OCI-LY1 (cell line): Measurements from ENCODE around the gene ZHX3.
A peak's percentile ranks its signal among the peaks of the same experiment; 100 is the strongest.

Source experiments
- H2AFZ ChIP-seq: fragments of 200-600 bp; sonication (generic), shearing (Covaris generic); 2 replicates; pipeline ENCODE4 v1.6.0; 2014; ENCODE audit warnings: antibody characterized with exemption, mild to moderate bottlenecking, low read length
- H3F3A ChIP-seq: fragments of 200-600 bp; sonication (generic), shearing (Covaris generic); 2 replicates; pipeline ENCODE4 v1.6.0; 2014; ENCODE audit warnings: mild to moderate bottlenecking, antibody characterized with exemption, low read length, moderate library complexity; ENCODE audit not compliant: insufficient read depth
- H3K27ac ChIP-seq: fragments of 200-600 bp; sonication (generic); 2 replicates; pipeline ENCODE4 v1.5.1; 2014; ENCODE audit warnings: low read length, mixed run types, mild to moderate bottlenecking, low read depth; ENCODE audit not compliant: poor library complexity, severe bottlenecking
- H3K27me3 ChIP-seq: fragments of 200-600 bp; sonication (generic); 2 replicates; pipeline ENCODE4 v1.6.0; 2014; ENCODE audit warnings: antibody characterized with exemption, mild to moderate bottlenecking, low read length, moderate library complexity; ENCODE audit not compliant: insufficient read depth
- H3K36me3 ChIP-seq: fragments of 200-600 bp; sonication (generic); 2 replicates; pipeline ENCODE4 v1.6.1; 2014; ENCODE audit warnings: mild to moderate bottlenecking, antibody characterized with exemption, low read length, moderate library complexity, mixed read lengths; ENCODE audit not compliant: insufficient read depth
- H3K4me1 ChIP-seq: fragments of 200-600 bp; sonication (generic); 2 replicates; pipeline ENCODE4 v1.5.1; 2014; ENCODE audit warnings: mild to moderate bottlenecking, low read length, moderate library complexity; ENCODE audit not compliant: insufficient read depth, severe bottlenecking
- H3K4me2 ChIP-seq: fragments of 200-600 bp; sonication (generic), shearing (Covaris generic); 2 replicates; pipeline ENCODE4 v1.6.1; 2014; ENCODE audit warnings: low read length
- H3K4me3 ChIP-seq: fragments of 200-600 bp; sonication (generic); 2 replicates; pipeline ENCODE4 v1.5.1; 2014; ENCODE audit warnings: low read length, low read depth, mild to moderate bottlenecking, mixed read lengths; ENCODE audit not compliant: poor library complexity, severe bottlenecking
- H3K79me2 ChIP-seq: fragments of 200-600 bp; shearing (Covaris generic); 2 replicates; pipeline ENCODE4 v1.6.1; 2016; ENCODE audit warnings: mixed run types, low read length, mixed read lengths; ENCODE audit not compliant: insufficient read depth
- H3K9ac ChIP-seq: fragments of 200-600 bp; sonication (generic), shearing (Covaris generic); 2 replicates; pipeline ENCODE4 v1.6.1; 2014; ENCODE audit warnings: mild to moderate bottlenecking, low read length, mixed read lengths
- H3K9me2 ChIP-seq: fragments of 200-600 bp; sonication (generic), shearing (Covaris generic); 2 replicates; pipeline ENCODE4 v1.6.1; 2014; ENCODE audit warnings: low read depth, mild to moderate bottlenecking, low read length, mixed read lengths
- H3K9me3 ChIP-seq: fragments of 200-600 bp; shearing (Covaris generic); 2 replicates; pipeline ENCODE4 v1.6.1; 2014; ENCODE audit warnings: low read length, mixed read lengths
- H4K20me1 ChIP-seq: fragments of 200-600 bp; sonication (generic), shearing (Covaris generic); 2 replicates; pipeline ENCODE4 v1.6.0; 2016; ENCODE audit warnings: mild to moderate bottlenecking, low read length; ENCODE audit not compliant: insufficient read depth
- EZH2 ChIP-seq: fragments of 200-600 bp; sonication (generic), shearing (Covaris generic); IDR thresholded peaks from 2 replicates; pipeline ENCODE4 v1.8.0; 2017; ENCODE audit warnings: borderline replicate concordance, mixed run types, mild to moderate bottlenecking, antibody characterized with exemption, low read length, moderate library complexity, mixed read lengths
- TF ChIP-seq, protein P1 (sequence below): fragments of 200-600 bp; sonication (generic), shearing (Covaris generic); IDR thresholded peaks from 2 replicates; pipeline ENCODE4 v1.5.1; 2017; ENCODE audit warnings: mild to moderate bottlenecking, antibody characterized with exemption, low read length, moderate library complexity, mixed read lengths

The ZHX3 gene

DNA sequence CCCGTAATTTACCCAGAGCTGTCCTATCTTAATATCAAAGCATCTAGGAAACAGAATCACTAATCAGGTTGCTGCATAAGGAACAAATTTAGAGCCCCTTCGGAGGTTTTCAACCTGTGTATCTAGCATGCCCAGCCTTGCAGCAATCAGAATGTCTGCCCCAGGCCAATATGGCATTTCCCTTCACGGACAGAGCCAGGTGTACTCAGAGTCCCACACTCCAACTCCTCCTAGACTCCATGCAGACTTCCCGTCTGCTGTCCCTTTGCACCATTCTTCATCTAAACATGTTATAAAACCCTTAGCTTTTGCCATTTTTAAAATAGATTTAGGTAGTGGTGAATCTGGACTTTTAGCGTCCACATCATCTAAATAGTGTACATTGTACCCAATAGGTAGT is 61.0 kb downstream of the ZHX3 start:
- Histone ChIP-seq H3K36me3 (no peaks in the 10 kb centered on the region), H3K27me3 (no peaks in the 10 kb centered on the region), H4K20me1 (no peaks in the 10 kb centered on the region), H2AFZ (no peak overlapping the region), H3K4me3 (no peak overlapping the region), H3K4me2 (no peak overlapping the region), H3K79me2 (no peaks in the 10 kb centered on the region), H3K9me3 (no peaks in the 10 kb centered on the region), H3F3A (no peaks in the 10 kb centered on the region), H3K27ac (no peak overlapping the region), H3K4me1 (no peaks in the 10 kb centered on the region), H3K9me2 (no peaks in the 10 kb centered on the region), H3K9ac (no peak overlapping the region)
- no peak for TF ChIP-seq EZH2
- TF ChIP-seq, protein P1, sequence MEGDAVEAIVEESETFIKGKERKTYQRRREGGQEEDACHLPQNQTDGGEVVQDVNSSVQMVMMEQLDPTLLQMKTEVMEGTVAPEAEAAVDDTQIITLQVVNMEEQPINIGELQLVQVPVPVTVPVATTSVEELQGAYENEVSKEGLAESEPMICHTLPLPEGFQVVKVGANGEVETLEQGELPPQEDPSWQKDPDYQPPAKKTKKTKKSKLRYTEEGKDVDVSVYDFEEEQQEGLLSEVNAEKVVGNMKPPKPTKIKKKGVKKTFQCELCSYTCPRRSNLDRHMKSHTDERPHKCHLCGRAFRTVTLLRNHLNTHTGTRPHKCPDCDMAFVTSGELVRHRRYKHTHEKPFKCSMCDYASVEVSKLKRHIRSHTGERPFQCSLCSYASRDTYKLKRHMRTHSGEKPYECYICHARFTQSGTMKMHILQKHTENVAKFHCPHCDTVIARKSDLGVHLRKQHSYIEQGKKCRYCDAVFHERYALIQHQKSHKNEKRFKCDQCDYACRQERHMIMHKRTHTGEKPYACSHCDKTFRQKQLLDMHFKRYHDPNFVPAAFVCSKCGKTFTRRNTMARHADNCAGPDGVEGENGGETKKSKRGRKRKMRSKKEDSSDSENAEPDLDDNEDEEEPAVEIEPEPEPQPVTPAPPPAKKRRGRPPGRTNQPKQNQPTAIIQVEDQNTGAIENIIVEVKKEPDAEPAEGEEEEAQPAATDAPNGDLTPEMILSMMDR: no peak

DNA sequence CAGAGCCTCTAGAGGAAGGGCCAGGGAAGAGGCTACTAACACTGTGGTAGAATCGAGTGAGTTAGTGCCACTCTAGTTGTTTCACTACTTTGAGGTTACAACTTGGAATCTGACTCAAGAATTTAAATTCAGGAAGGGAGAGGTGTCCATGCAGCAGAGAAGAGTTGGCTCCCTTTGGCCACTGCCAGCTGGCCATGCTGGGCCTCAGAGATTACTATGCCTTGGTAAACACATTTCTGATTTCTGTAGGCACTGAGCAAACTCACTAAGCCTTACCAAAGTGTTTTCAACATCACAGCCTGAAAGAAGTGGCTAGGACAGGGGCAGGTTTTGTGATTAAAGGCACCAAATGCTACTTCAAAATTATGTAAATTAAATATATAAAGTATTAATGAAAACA is 61.9 kb downstream of the ZHX3 start:
- no peak overlapping the region for H3K4me3 ChIP-seq
- no peak overlapping the region for H3K4me2 ChIP-seq
- no peak overlapping the region for H3K27ac ChIP-seq
- H3K4me1 ChIP-seq: no peaks in the 10 kb centered on the region
- no peaks in the 10 kb centered on the region for H3K79me2 ChIP-seq
- H3K9me2 ChIP-seq: no peaks in the 10 kb centered on the region
- H2AFZ ChIP-seq: no peak overlapping the region
- no peaks in the 10 kb centered on the region for H3K9me3 ChIP-seq
- no peaks in the 10 kb centered on the region for H3F3A ChIP-seq
- H3K27me3 ChIP-seq: no peaks in the 10 kb centered on the region
- no peak overlapping the region for H3K9ac ChIP-seq
- no peaks in the 10 kb centered on the region for H3K36me3 ChIP-seq
- H4K20me1 ChIP-seq: no peaks in the 10 kb centered on the region
- TF ChIP-seq, protein P1: no peak
- TF ChIP-seq EZH2: no peak

DNA sequence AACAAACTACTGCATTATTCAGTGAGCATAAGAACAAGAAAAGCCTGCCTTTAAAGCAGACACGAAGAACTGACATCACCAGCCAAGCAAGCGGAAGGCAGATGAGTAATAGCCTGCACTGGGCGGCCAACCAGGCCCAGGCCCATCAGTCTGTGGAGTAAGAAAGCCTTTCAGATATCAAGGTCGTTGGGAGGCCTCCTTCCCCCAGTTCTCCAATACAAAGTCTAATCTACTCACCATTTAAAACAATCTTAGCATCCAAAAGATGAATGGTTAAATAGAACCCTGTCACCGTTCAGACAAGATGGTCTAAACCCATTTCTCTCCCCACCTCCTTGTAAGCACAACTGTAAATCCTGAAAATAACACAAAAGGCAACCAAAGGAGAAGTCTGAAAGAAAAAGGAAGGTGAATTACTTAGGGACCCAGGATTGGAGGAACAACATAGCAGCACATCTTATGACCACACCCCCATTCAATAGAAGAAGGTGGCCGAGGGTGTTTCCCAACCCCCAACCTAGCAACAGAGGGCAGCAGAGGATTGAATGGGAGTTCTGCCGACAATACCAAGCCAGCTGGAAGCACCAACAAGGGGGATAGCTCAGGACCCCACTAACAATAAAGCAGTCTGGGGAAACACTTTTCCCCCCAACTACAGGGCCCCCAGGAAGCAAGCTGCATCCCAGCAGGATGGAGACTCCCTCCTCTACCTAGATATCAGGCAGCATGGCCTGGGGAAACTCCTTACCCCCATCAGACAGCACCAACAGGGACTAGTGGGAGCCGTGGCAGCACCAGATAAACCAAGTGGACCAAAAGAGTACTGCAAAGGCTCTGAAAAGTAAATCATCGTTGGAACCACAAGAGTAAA is 67.9 kb downstream of the ZHX3 start:
- no peaks in the 10 kb centered on the region for H3F3A ChIP-seq
- no peak overlapping the region for H3K4me3 ChIP-seq
- no peaks in the 10 kb centered on the region for H3K9me3 ChIP-seq
- H3K27me3 ChIP-seq: no peaks in the 10 kb centered on the region
- H3K36me3 ChIP-seq: no peaks in the 10 kb centered on the region
- H3K79me2 ChIP-seq: no peaks in the 10 kb centered on the region
- no peak overlapping the region for H3K9ac ChIP-seq
- H2AFZ ChIP-seq: no peak overlapping the region
- peaks cover 10% of the 10 kb centered on the region for H3K4me1 ChIP-seq
- TF ChIP-seq, protein P1: peak; percentile 45; the same call in 1 of the 2 replicates
- TF ChIP-seq EZH2: no peak
- H3K4me2 ChIP-seq: no peak overlapping the region
- H4K20me1 ChIP-seq: no peaks in the 10 kb centered on the region
- H3K27ac ChIP-seq: no peak overlapping the region
- H3K9me2 ChIP-seq: no peaks in the 10 kb centered on the region
